Stimulated activated CD4-positive, alpha-beta T cell treated with anti-CD3 and anti-CD28 coated beads, Interleukin-15, amount 100 ng/mL, for 1 hour (primary cell): ENCODE results near the gene NOM1.

Experiments
- DNase-seq, 2 donors: peaks; one replicate each; pipeline ENCODE4 v3.0.0-alpha.2; 2020; ENCODE audit warnings: low read depth in 1 of 2, low spot score in 1 of 2

Gene NOM1

DNA sequence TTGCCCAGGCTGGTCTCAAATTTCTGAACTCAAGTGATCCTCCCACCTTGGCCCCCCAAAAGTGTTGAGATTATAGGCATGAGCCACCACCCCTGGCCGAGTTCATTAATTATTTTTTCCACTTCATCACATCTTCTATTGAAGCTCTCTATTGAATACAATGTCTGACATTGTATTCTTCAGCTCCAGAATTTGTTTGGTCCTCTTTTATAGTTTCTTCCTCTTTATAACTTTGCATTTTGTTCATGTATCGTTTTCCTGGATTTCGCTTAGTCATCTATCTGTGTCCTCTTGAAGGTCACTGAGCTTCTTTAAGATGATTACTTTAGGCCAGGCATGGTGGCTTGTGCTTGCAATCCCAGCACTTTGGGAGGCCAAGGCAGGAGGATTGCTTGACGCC, 30.2 kb downstream of the NOM1 start:
- no peak for DNase-seq

DNA sequence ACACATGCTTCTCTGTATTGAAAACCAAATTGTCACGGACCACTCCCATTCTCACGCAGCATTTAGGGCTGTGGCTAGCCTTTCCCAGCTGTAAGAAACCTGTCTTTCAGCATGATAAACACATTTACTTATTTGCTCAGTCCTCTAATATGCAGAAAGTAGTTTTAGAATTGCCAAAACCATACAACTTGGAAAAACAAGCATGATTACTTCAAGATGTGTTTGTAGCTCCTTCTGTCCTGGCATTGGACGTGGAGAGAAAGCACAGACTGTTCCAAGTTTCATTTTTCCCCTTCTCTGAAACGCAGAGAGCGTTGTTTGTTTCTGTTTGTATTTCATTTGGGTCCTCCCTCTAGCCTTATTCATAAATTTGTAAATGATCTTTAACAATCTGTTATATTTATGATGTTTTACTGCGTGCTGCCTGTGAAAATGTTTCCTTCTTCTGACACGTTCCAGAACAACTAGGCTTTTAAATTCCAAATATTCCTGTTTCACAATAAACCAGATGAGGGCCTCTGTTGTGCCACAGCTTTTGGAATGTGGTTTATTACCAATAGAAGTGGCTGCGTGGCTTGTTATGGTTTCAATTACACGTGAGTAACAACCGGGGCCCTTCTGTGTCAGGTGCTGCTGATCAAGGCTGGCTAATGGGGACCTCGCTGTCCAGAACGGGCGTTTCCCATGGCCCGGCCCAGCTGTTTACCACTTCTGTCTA, 34.8 kb downstream of the NOM1 start:
- DNase-seq: no peak

DNA sequence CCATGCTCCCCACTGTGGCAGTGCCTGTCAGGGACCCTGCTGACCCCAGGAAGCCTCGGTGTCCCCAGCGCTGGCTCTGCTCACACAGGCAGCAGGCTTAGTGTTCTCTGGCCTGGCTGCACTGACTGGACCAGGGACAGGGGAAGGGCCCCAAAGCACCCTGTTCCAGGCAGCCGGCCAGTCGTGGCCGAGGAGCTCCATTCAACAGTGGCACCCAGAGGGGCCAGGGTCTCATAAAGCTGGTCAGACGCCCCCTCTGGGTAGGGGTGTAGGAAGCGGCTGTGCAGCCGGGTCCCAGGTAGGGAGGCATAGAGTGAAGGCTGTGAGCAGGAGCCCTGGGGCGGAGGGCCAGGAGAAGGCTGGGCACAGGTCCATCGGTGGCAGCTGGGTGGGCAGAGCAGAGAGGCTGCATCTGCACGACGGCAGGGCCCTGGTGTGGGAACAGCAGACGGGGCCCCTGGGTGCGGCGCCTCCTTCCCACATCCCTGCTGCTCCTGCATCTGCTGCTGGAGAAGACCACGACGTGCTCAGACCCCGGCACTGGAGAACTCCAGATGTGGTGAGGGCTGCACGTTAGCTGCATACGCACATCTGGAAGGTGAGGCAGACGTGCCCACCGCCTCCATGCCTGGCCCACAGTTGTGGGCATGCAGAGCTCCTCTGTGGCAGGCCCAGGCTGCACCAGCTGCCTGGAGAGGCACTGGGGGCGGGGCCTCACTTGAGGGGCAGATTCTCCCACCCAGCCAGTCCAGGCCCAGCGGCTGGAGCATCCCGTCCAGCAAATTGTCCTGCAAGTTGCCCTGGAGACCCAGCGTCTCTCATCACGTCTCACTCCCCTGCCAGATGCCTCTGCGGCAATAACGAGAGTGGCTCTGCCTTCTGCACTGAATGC, 35.8 kb downstream of the NOM1 start:
- DNase-seq: no peak

DNA sequence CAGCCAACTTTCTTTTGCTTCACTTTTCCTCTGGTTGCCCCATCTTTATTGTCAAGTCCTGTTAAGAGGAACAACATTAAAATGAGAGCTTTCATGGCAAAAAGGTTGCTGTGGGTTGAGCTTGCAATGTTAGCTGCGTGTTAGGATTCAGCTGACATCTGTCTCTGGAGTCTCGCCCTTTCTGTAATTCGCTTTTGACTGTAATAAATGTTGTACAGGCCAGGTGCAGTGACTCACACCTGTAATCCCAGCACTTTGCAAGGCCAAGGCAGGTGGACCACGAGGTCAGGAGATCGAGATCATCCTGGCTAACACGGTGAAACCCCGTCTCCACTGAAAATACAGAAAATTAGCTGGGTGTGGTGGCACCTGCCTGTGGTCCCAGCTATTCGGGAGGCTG, 36.9 kb downstream of the NOM1 start:
- no peak for DNase-seq

DNA sequence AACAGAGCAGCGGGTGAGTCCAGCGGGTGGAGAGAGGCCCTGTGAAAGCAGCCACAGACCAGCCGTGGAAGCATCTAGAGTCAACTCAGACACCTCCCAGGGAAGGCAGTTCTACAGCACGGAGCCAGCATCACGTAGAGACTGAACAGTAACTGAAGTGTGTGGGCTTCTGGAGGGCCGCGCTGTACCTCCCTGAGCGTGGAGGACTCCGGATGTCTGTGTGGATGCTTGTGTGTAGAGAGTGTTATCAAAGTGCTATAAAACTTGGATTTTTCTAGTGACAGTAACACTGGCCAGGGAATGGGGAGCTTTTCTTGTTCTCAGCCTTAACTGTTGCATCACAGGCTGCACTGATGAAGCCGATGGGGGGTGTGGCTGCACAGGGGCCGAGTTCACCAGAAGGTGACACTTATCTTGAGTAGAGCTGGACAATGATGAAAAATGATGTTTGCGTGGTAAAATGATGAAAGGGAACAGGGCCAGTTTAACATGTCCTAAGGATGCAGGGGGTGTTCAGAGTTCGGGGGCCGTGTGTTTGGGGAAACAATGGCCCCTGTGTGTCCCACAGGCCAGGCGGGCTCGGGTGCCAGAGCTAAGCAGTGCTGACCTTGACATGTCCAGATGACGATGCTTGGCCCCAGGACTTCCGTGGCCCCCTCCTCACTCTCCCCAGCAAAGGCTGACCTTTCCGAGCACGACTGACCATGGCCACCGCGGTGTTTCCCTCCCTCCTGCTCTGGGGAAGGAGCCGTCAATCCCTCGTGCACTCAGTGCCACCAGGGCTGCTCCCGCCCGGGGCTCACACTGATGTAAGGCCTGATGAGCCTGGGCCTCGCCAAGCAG, 39.1 kb downstream of the NOM1 start:
- no peak for DNase-seq

DNA sequence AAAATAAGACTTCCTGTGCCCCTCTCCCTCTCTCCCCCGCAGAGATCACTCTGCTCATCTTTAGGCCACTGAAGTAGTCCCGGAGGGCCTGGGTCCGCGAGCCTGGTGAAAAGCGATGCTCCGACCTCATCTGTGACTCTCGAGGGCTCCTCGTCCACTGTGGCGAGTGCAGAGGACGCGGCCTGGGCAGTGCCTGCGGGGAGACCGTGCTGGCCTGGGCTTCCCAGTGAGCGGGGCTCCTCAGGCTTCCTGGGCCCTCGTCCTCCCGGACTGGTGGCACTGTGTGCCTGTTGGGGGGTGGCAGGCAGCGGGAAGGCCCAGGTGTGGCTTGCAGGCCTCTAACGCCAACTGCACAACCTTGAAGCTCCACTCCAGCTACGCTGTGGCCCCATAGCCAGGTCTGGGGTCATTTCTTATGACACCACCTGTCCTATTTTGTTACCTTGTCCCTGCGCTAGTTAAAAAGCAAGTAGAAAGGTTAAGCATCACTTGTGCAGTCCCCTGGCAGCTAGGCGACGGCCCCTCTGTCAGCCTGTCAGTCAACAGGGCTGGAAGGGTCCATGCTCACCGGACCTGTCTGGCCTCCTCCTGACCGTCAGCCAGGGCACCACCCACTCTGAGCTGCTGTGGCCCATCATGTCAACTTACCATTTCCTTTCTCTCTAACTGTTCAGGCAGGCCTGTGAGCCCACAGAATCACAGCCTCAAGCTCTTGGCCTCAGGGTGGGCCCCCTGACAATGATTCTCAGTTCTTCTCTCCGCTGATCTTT, 40.4 kb downstream of the NOM1 start:
- no peak for DNase-seq

DNA sequence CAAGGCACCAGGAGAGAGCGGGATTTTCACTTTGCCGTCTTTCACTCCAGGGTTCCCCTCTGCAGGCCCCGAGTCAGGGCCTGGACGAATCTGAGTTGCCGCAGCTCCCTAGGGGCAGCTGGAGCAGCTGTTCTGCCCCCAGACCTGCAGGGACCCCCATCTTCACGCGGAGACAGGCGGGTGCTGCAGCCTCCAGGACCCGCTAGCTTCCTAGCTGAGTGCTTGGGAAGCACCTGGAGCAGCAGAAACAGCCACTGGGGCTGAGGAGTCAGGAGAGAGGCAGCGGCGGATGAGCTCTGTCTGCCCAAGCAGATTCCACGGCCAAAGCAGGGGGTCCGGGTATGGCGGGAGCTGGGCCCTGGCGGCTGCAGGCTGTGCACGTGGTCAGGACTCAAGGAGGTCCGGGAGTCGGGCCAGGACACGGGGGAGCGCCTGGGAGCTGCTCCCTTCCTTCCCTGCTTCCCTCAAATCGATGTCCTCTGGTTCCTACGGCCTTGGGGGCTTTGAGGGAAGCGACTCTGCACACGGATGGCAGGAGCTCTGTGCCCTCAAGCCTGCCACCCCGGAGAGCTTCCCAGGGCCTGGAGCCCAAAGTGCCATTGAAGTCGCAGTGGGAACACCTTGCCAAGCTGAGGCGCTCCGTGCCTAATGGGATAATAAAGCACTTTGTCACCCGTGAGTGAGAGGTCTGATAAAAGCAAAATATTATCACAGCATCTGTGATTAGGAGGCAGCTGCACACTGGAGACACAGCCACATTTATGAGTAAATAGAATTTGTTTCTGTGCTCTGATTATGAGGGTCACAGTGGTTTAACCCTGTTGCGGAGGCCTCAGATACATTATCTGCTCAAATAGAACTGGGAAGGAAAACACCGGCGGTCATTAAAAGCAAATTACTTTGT, 43.8 kb downstream of the NOM1 start:
- DNase-seq: no peak

DNA sequence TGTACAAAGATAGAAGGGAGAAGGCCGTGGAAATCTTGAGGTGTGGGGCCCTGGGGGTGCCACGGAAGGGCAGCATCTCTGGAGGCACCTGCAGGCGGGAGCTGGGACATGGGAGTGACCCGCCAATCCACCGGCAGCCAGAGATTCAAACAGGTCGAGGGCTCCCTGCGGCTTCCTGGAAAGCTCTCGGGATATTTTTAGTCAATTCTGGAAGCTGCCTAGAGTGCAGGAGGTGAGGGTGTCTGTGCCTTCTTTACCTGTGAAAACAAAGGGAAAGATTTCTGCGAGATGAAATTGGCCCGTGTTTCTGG, 44.4 kb downstream of the NOM1 start:
- DNase-seq: no peak

DNA sequence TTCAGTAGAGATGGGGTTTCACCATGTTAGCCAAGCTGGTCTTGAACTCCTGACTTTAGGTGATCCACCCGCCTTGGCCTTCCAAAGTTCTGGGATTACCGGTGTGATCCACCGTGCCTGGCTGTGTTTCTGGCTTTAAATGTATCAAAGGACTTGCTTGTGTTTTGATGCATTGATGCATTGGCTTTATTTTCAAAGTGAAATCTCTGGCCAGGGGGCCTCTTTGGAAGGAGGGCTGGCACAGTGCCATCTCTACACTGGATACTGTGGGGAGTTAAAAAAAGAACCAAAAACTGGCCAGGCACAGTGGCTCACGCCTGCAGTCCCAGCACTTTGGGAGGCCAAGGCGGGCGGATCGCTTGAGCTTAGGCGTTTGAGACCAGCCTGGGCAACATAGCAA, 44.9 kb downstream of the NOM1 start:
- DNase-seq: no peak

DNA sequence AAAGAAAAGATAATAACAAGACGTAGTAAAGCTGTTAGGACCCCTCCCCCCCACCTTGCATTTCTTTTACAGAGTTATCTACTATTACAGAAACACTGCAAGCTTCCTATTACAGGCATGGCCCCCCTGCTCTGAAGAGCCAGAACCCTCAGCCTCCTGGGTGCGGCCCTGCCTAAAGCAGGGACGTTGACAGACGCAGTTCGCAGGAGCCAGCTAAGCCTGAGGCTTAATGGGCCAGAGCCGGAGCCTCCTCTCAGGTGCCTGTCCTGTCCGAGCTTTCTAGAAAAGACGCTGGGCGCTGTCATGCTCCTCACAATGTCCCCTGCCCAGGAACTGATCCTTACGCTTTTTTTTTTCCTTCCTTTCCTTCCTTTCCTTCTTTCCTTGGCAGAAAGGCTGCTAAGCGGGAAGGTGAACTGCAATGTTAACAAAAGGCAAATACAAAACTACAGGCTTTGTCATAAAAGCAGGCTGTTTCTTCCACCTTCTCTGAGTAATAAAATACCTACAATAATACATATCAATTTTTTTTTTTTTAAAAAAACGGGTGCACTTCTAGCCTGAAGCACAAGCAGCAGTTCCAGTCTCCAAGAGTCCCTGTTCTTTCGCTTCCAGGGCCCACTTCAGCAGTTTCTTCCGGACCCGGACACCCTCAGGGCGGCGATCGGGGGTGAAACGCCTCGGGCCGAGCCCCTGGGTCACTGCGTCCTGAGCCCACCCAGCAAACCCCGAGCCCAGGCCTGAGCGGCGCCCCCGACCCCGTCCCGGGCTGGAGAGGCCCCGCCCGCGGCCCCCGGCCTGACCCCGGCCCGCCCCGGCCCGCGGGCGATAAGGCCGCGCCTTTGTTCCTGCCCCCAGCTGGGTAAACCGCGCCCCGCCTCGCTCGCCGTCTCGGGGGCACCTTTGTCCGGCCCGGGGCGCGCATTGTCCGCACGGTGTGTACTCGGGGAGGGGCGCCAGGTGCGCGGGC, 49.8 kb downstream of the NOM1 start:
- DNase-seq: no peak

DNA sequence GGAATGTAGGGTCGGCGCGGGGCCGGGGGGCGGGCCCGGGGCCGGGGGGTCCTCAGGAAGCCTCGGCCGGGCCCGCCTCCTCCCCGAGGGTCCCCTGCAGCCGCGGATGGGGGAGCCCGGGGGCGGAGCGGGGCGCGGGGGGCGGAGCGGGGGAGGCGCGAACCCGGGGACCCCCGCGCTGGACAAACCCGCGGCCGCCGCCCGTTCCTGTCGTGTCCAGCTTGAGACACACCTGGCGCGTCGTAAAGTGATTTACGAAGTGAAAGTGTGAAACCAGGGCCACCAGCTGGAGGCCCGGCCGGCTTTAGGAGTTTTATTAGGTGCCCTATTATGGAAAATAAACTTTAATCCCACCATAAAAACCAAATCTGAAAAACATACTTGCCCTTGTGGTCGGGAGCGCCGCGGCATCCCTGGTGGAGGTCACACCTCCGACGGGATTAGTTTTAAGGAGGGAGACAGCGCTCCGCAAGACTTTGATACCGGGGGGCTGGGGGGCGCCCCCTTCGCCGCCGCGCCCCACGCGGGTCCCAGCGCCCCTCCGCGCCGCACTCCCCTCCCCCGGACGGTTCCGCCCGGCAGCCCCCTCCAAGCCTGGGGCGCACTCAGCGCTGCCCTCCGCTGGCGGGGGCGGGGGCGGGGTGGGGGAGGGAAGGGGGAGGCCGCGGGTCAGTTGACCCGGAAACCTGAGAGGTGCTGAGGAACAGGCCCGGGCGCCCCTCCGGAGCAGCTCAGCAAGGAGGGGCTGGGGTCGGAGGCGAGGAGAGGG, 50.6 kb downstream of the NOM1 start:
- no peak for DNase-seq

DNA sequence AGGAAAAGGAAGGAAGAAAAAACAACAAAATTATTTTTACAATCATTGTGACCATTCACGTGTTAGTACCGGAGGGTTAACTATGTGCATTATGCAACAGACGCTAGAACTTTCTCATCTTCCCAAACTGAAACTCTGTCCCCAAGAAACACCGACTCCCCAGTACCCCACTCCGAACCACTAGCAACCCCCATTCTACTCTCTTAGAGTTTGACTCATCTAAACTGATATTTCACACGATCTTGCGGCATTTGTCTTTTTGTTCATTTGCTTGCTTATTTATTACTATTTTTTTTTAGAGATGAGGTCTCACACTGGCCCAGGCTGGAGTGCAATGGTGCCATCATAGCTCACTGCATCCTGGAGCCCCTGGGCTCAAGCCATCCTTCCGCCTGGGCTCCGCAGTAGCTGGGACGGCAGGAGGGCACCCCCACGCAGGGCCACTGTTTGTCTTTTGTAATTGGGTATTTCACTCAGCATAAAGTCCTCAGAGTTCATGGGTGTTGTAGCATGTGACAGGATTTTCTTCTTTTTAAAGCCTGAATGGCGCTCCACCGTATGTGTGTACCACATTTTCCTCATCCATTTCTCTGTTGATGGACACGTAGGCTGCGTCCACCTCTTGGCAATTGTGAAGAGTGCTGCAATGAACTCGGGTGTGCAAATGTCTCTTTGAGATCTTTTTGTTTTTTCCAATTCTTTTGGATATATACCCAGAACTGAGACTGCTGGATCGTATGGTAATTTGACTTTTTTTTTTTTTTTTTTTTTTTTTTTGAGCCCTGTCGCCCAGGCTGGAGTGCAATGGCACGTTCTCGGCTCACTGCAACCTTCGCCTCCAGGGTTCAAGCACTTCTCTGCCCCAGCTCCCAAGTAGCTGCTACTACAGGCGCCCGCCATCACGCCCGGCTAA, 51.5 kb downstream of the NOM1 start:
- DNase-seq: no peak

DNA sequence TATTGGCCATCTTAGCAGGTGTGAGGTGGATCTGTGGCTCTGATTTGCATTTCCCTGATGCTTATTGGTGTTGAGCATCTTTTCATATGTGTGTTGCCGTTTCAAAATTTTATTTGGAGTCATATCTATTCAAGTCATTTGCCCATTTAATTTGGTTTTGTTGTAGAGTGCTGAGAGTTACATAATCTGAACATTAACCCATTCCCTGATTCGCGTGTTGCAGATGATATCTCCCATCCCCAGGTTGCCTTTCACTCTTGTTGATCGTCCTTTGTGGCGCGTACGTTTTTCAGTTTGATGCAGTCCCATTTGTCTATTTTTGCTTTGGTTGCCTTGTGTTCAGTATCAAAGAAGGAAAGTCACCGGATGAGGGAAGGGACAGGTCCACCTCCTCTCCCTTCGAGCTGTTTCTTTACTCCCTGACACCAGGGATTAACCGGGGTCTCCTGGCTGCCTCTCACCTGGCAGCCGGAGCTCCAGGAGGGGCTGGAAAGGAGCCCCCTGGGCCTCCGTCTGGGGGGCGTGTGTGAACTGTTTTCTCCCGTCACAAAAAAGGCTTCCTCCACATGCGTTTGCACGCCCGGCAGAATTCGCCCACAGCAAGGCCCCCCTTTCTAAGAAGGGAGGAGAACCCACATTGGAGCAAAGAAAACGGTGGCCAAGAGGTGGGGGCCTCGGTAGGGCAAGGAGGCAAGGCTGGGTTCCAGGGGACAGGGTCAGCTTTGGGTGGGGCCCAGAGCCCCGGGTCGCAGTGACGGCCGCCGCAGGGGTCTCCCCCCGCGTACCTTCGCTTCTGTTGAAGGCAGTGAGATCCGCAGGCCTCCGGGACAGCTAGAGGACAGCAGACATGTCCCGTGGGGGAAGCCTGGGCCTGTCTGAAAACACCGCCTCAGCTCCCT, 52.7 kb downstream of the NOM1 start:
- no peak for DNase-seq

DNA sequence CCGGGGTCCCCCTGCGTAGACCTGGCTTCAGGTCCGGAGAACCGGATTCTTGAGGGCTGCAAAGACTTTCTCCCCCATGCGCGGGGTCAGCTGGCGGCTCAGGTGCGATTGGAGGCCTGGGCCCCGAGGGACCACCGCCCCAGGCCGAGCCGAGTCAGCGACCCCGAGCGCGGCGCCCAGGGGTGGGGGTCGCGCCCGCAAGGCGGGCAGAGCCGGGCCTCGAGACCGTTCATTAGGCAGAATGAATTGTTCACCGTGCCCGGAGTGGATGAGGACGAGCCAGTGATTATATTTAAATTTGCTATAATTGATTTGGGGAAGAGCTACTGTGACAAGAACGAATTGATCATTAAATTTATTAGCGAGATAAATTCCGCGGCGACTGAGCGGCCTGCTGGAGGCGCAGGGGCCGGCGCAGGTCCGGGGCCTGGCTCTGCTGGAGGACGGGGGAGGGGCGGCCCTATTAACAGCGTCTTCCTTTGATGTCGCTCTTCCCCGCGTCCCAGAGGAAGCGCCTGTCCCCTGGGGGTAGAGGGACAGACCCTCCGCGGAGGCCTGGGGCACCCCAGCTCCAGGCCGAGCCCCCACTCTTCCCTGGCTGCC, 53.4 kb downstream of the NOM1 start:
- DNase-seq: no peak

DNA sequence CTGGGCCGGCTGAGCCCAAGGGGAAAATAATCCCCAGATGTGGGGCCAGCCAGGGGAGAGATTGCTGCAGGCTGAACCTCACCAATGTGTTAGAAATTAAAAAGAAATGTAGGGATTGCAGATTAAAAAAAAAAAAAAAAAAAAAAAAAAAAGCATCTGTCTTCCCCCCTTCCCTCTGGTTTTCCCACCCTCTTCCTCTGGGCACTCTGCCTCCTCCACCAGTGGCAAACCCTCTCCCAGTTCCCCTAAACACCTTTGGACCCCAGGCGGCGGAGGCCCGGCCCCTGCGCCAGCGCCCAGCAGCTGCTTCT, 53.9 kb downstream of the NOM1 start:
- DNase-seq: no peak
